GM10266 (cell line): Measurements from ENCODE around the gene THOC1.
A peak's percentile ranks its signal among the peaks of the same experiment; 100 is the strongest.
"Not testable (repeated sequence)": the region's sequence is repeated elsewhere in the genome, so short reads cannot be mapped to it uniquely, and the experiment has no call there.

Experiments used
- DNase-seq: peaks from one replicate; pipeline ENCODE4 v3.0.0; 2012; ENCODE audit errors: extremely low spot score
- CTCF ChIP-seq: IDR thresholded peaks from 2 replicates; pipeline ENCODE4 v1.5.1; 2012; ENCODE audit warnings: mild to moderate bottlenecking, low read depth; ENCODE audit not compliant: control insufficient read depth, insufficient read depth; ENCODE audit errors: missing control alignments

The THOC1 gene

GRCh38 chr18:267688-268552 lies at the start of gene THOC1:
Gene THOC1, minus strand, starts transcription at chr18:268047. Its CDS starts 28 bp downstream, at chr18:268019.
- no peak for TF ChIP-seq CTCF
- DNase-seq = peak; percentile 89

- TF ChIP-seq CTCF = no peak
- no peak for DNase-seq
These were observed 49.8 kb upstream of the THOC1 start for GRCh38 chr18:317618-318017.

GRCh38 chr18:316393-316792 lies 48.5 kb upstream of the THOC1 start:
- no peak for TF ChIP-seq CTCF
- no peak for DNase-seq

GRCh38 chr18:313931-314330 lies 46.1 kb upstream of the THOC1 start:
- no peak for DNase-seq
- TF ChIP-seq CTCF = no peak

GRCh38 chr18:312415-312814 lies 44.6 kb upstream of the THOC1 start:
- TF ChIP-seq CTCF = no peak
- no peak for DNase-seq

- DNase-seq = no peak
- no peak for TF ChIP-seq CTCF
These were observed 42.2 kb upstream of the THOC1 start for GRCh38 chr18:310042-310441.

GRCh38 chr18:308086-308485 lies 40.2 kb upstream of the THOC1 start:
- DNase-seq = not testable (repeated sequence)
